ENCODE measurements around the gene MSANTD2.

Gene MSANTD2

DNA sequence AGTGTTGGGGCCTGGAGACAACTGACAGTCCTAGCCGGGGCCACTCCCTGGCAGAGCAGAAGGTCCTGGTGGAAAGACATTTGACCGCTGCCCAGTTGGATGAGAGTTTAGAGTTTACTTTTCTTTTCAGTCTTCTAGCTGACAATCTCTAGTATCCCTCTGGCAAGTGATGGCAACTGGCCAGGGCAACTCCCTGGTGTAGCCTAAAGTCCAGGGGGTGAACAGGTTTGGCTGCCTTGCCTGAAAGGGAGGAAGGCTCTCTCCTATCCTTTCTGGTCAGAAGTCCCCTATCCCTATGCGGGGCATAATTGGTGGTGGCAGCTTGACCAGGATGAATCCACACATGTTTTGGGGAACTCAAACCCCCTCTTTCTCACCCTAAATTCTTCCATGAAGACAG is 16.8 kb upstream of the MSANTD2 start:
- no peak for DNase-seq (ENCODE audit: low spot score)

DNA sequence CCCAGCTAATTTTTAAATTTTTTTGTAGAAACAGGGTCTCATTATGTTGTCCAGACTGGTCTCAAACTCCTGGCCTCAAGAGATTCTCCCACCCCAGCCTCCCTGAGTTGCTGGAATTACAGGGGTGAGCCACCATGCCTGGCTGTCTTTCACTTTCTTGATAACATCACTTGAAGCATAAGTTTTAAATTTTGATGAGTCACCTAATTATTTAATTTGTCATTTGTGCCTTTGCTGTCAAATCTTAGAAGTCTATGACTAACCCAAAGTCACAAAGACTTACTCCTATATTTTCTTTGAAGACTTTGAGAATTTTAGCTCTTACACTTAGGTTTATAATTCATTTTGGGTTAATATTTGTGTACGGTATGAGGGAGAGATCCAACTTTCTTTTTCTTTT is 14.5 kb upstream of the MSANTD2 start:
- DNase-seq (ENCODE audit: low spot score): no peak

- DNase-seq (ENCODE audit: low spot score): no peak
Measured at GRCh38 chr11:124812876-124813275, 12.7 kb upstream of the MSANTD2 start.

DNA sequence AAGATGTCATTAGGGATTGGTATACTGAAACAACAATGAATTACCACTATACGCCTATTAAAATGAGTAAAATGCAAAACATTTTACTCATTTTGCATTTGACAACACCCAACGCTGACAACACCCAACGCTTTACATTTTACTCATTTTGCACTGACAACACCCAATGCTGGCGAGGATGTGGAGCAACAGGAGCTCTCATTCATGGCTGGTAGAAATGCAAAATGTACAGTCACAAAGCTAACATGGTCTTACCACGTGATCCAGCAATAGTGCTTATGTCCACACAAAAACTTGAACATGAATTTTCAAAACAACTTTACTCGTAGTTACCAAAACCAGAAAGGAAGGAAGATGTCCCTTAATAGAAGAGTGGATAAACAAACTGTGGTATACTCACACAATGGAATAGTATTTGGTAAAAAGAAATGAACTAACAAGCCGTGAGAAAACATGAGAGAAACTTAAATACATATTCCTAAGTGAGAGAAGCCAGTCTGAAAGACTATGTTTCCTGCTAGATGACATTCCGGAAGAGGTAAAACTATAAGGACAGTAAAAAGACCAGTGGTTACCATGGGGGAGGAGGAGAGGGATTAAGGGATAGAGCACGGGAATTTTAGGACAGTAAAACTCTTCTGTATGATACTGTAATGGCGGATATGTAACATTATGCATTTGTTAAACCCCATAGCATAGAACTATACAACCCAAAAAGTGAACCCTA is 11.4 kb upstream of the MSANTD2 start:
- no peak for DNase-seq (ENCODE audit: low spot score)

- DNase-seq (ENCODE audit: low spot score): no peak
Measured at GRCh38 chr11:124807660-124808270, 7.6 kb upstream of the MSANTD2 start.

DNA sequence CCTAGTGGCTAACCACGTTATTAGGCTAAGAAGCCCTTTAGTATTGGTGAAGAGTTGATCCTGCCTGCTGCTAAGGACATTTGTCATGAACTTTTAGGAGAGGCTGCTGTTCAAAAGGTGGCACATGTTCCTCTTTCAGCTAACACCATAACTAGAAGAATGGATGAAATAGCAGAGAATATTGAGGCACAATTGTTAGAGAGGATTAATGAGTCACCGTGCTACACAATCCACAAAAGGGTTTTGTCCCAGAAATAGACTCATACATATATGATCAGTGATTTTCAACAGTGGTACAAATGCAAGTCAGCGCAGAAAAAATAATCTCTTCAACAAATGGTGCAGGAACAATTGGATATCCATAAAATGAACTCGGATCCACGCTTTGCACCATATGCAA is 7.0 kb upstream of the MSANTD2 start:
- no peak for DNase-seq (ENCODE audit: low spot score)

- no peak for DNase-seq (ENCODE audit: low spot score)
Measured at GRCh38 chr11:124804884-124805283, 4.7 kb upstream of the MSANTD2 start.

DNA sequence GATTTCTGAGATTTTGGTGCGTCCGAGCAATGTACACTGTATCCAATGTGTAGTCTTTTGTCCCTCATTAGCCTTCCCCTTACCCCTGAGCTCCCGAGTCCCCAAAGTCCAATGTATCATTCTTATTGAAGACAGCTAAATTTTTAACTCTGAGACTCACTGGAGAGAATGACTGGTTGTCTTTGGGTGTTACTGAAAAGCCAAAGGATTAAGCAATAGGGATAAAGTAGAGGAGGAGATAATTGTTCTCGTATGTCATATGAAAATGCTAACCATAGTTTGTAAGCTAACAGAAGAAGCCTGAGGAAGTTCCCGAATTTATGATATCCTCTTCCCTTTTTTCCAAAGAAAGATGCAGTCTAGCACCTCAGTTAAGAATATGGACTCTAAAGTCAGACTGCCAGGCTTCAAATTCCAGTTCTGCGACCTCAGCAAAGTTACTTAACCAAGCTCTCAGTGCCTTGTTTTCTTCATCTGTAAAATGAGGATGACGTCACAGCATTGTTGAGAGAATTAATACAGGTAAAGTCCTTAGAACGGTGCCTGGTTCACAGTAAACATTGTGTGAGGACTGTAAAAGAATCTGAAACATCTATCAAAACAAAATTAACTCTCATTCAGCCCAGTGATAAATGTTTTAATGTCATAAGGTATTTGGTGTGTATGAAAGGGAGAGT is 1.6 kb upstream of the MSANTD2 start:
- no peak for DNase-seq (ENCODE audit: low spot score)

DNA sequence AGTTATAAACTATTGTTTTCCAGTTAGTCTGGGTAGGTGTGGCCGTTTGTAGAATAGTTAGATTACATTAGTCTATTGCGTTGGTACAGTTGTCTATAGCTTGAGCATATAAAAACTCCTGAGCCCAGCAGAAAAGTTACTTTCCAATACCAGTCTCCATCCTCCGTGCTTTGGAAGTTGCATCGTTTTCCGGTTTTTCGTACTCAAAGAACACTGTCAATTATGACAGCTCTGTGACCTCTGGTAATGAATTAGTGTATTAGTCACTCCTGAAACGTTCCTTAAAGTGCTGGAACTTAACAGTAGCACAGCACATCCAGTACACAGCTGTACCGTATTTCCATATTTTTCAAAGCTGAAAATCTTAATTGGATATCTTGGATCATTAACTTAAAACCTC is 808 bp upstream of the MSANTD2 start:
- DNase-seq (ENCODE audit: low spot score): peak; percentile 59

GRCh38 chr11:124799348-124800225 is 619 bp downstream of the MSANTD2 start:
- peak; percentile 34 for DNase-seq (ENCODE audit: low spot score)

DNA sequence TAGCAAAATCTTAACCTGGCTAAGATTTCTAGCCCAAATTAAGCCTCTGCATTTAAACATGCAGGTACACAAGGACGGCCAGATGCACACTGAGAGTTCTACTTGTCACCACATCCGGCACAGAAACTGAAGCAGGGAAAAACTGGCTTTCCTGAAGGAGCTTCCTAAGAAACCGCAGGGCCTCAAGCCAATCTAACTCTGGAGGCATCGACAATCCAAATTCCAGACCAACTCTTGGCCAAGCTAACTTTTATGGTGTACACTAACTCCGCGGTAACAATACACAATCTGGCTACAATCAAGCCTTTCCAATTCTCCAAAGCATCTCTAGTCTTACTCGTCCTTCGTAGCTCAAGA is 1.2 kb downstream of the MSANTD2 start:
- peak; percentile 71 for DNase-seq (ENCODE audit: low spot score)

- DNase-seq (ENCODE audit: low spot score): no peak
Measured at GRCh38 chr11:124796312-124796711, 3.9 kb downstream of the MSANTD2 start.

DNA sequence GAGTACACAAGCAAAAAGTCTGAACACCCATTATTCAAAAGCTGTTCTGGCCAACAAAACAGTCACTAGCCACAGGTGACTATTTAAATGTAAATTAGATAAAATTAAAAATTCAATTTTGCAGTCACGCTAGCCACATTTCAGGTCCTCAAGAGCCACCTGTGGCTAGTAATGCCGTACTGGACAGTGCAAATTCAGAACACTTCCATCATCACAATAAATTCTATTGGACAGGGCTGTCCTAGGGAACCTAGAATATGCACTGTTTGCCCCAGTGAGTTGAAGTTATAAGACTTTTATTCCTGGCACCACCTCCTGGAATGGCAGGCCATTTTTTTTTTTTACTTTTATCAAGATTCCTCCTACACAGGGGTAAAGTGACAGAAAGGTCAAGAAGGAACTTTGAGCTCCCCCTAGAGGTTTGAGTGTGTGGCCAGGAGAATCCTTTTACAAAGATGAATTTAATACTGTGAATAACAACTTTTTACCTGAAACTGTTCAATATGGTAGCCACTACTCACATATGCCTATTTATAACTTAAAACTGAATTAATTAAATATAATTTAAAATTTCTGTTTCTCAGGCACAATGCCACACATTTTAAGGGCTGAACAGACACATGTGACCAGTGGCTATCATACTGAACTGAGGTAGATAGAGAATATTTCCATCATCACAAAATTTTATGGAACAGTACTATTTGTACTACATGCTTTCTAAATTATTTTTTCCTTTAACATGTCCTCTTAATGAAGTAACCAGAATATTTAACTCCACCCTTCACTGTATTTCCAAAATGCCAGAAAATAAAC is 6.5 kb downstream of the MSANTD2 start:
- peak; percentile 59 for DNase-seq (ENCODE audit: low spot score)

GRCh38 chr11:124791626-124792341 is 8.4 kb downstream of the MSANTD2 start:
- DNase-seq (ENCODE audit: low spot score): no peak

DNA sequence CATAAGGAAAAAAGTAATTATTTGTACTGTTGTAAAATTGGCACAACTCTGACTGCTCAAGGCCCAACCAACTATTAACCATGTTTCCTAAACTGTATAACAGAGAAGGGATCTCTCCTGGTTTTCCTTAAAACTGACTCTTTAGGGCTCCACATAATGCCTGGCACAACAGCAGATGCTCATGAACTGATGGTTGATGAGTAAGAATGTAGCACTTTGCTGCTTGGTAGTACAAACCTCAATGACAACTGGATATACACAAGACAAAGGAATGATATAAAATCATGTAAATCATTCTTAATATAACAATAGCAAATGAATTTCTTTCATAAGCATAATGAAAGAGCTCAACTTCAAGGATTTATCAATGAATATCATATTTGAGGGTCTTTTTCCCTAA is 11.7 kb downstream of the MSANTD2 start:
- peak; percentile 12 for DNase-seq (ENCODE audit: low spot score)

DNA sequence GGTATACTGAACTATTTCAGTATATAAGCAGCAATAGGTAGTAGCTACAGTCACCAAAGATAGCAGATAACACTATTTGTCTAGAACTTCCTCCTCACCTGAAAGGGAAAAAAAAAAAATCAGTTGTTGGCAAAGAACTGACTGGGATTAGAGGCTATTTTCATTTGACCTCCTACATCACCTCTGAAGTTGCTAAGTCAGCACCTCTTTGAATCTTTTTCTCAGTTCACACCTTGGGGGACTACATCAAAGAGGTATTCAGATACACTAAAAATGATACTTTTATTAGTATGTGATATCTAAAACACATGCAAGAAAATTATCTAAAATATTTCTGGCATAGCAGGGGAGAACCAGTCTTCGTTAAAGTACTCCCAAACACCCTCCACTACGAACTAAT is 16.2 kb downstream of the MSANTD2 start:
- DNase-seq (ENCODE audit: low spot score): no peak

GRCh38 chr11:124783002-124783401 is 17.2 kb downstream of the MSANTD2 start:
- DNase-seq (ENCODE audit: low spot score): no peak

DNA sequence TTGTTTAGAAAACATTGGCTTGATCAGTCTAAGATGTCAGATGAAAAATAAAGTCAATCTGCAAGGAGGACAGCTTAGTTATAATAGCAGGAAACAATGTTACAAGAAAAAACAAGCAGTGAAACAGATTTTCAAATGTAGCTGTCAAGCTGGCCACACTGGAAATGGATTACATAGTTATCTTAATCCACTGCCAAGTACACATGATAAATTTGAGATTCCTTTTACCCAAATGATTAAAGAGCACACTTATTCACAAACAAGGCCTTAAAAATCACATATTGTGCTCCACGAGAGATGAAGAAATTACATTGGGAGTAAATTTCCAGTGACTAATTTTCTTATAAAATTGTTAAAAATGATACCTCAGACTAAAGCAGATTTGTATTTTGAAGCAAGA is 20.6 kb downstream of the MSANTD2 start:
- no peak for DNase-seq (ENCODE audit: low spot score)

DNA sequence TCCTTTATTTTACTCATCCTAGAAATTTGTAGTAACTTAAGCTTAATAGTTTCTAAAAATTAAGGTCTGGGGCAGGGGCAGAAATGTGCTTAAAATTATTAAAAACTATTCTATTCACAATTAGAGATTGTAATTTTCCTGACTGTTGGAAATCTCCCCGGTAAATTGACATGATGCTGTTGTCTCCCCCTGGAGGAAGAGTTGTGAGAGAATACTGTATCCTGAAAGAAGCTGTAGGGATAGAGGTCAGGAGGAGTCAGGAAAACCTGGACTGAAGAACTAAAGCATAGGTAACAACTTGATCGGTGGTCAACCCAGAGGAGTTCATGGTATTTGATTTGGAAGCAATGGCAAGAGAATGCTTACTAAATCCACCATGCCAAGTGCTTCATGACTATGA is 21.9 kb downstream of the MSANTD2 start:
- peak; percentile 10 for DNase-seq (ENCODE audit: low spot score)

GRCh38 chr11:124776865-124777645 is 23.2 kb downstream of the MSANTD2 start:
- no peak for DNase-seq (ENCODE audit: low spot score)

Measured in kidney tubule cell (primary cell).